GM23338 (cell line): Measurements from ENCODE around the gene RNF182. TPM values are rescaled to one million over a fixed set of nuclear protein-coding genes. Genes with fewer than 3 reads are reported as not detected.

Experiments used
- polyA plus RNA-seq: library from polyadenylated mRNA; unstranded; fragments of >200 nt; fragmentation: Nextera tagmentation; extraction: Ambion mirVana; gene quantifications from 2 replicates; pipeline ENCODE4 v1.2.1, GENCODE V29; 2016
- total RNA-seq: library from RNA; depleted of rRNA; stranded (reverse); fragments of >200 nt; shearing (Covaris generic); gene quantifications from 2 replicates; pipeline ENCODE4 v1.2.3, GENCODE V29; 2014; rRNA removed

The RNF182 gene
- total and polyA plus RNA-seq, 2 experiments from 2014 or later: 3.2 to 9.8 TPM

Other genes with a start within 250 kb of the RNF182 start
- gene RANBP9, start 213.1 kb upstream of the RNF182 start, total RNA-seq: 31.8 and 33.6 TPM in 2 replicates
- gene RANBP9, start 213.1 kb upstream of the RNF182 start, polyA plus RNA-seq: 11.9 and 12.1 TPM in 2 replicates
- gene MCUR1, start 110.4 kb upstream of the RNF182 start, total RNA-seq: 20.3 and 21.0 TPM in 2 replicates
- gene MCUR1, start 110.4 kb upstream of the RNF182 start, polyA plus RNA-seq: 63.5 and 65.3 TPM in 2 replicates
- gene CD83, start 192.8 kb downstream of the RNF182 start, total RNA-seq: 10.9 and 13.2 TPM in 2 replicates
- 6.0 and 8.1 TPM in 2 replicates for gene CD83, start 192.8 kb downstream of the RNF182 start, polyA plus RNA-seq